ENCODE data around the gene ARSI.

DNA sequence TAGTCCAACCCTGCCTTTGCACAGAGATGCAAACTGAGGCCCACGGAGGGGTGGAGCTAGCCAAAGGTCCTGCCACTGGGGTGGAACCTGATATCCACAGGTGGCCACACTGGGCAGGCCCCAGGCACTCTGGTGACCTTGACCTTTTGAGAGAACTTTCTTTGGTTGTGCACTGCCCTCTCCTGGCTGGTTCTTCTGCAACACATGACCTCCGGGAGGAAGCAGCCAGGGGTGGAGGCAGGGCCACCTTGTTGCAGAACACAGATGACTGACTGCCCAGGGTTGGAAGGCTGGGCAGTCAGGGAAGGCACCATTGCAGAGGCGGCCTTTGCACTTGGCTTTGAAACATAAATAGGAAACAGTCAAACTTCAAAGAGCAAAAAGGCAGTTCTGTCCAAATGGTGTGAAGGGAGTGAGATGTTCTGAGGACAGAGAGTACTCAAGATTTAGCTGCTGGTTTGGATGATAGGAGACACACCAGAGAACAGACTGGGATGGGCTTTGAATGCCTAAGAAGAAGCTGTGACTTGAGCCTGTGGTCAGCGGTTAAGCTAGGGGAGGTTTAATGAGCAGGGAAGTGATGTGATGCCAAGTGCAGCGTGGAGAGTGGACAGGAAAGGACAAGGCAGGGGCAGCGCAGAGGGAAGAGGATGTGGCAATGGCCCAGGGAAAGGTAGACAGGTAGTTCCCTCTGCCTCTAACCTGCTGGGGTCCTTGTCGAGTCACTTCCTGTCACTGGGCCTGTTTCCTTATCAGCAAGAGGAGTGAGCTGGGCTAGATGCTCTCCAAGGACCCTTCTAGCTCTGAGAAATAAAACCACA lies 48.0 kb upstream of the ARSI start:
- TF ChIP-seq, protein P1, sequence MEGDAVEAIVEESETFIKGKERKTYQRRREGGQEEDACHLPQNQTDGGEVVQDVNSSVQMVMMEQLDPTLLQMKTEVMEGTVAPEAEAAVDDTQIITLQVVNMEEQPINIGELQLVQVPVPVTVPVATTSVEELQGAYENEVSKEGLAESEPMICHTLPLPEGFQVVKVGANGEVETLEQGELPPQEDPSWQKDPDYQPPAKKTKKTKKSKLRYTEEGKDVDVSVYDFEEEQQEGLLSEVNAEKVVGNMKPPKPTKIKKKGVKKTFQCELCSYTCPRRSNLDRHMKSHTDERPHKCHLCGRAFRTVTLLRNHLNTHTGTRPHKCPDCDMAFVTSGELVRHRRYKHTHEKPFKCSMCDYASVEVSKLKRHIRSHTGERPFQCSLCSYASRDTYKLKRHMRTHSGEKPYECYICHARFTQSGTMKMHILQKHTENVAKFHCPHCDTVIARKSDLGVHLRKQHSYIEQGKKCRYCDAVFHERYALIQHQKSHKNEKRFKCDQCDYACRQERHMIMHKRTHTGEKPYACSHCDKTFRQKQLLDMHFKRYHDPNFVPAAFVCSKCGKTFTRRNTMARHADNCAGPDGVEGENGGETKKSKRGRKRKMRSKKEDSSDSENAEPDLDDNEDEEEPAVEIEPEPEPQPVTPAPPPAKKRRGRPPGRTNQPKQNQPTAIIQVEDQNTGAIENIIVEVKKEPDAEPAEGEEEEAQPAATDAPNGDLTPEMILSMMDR (conservative IDR thresholded peaks at IDR 0.05; ENCODE audit: low read depth, low read length) = peak; percentile 99
- no peak for TF ChIP-seq EZH2 (IDR thresholded peaks at IDR 0.05; ENCODE audit: low read length, unreplicated experiment)

Data from PC-3 (cell line).